T-cell (primary cell): Measurements from ENCODE around the gene NAP1L4. TPM values are rescaled to one million over a fixed set of nuclear protein-coding genes. Genes with fewer than 3 reads are reported as not detected.

Experiments used
- ATAC-seq, 4 experiments: fragments of 200-7000 bp in 3 of 4; fragments of 150-1000 bp in 1 of 4; cut with Tn5 transposase; replicated peaks in 1 of 4; 1 replicate in 3 of 4; 2 replicates in 1 of 4; pipeline ENCODE4 v1.10.0; 2021; ENCODE audit warnings: moderate library complexity in 3 of 4, mild to moderate bottlenecking in 2 of 4, moderate number of reproducible peaks in 1 of 4
- CTCF ChIA-PET, 2 donors: fragments of 300-600 bp; sonication (Branson Sonifier 250); formaldehyde crosslinking; loops; one replicate each; lab custom pipeline; 2022; ENCODE audit warnings: antibody characterized with exemption in 2 of 2; lab: Charles Lee
- POLR2A ChIA-PET, 2 donors: fragments of 300-600 bp; sonication (Branson Sonifier 250); formaldehyde crosslinking; loops; one replicate each; lab custom pipeline; 2022; ENCODE audit warnings: antibody characterized with exemption in 2 of 2; lab: Charles Lee
- DNase-seq, 35 experiments: peaks; one replicate each; pipeline versions ENCODE4 v3.0.0 to v3.0.0-alpha.2; 2013 to 2023
- H3K27ac ChIP-seq: one replicate; pipeline ENCODE4 v1.5.1; 2013; ENCODE audit warnings: low read length
- H3K27me3 ChIP-seq, 2 experiments: replicated peaks in 1 of 2; 1 replicate in 1 of 2; 2 replicates in 1 of 2; pipeline versions ENCODE4 v1.6.1 to v1.7.0; 2013; ENCODE audit warnings: low read length in 1 of 2, mixed read lengths in 1 of 2; ENCODE audit not compliant: control insufficient read depth in 2 of 2, insufficient read depth in 2 of 2; ENCODE audit errors: extremely low read depth in 1 of 2
- H3K36me3 ChIP-seq, 2 donors: 1 replicate in 1 of 2; 2 replicates in 1 of 2; pipeline versions ENCODE4 v1.6.1 to v1.7.0; 2013; ENCODE audit warnings: low read length in 1 of 2; ENCODE audit not compliant: control insufficient read depth in 2 of 2, insufficient read depth in 1 of 2; ENCODE audit errors: extremely low read depth in 1 of 2
- H3K4me1 ChIP-seq, 2 experiments: 1 replicate in 1 of 2; 2 replicates in 1 of 2; pipeline versions ENCODE4 v1.6.1 to v1.7.0; 2013; ENCODE audit warnings: low read length in 2 of 2, mixed read lengths in 1 of 2; ENCODE audit not compliant: insufficient read depth in 2 of 2, control insufficient read depth in 1 of 2; ENCODE audit errors: extremely low read depth in 1 of 2
- H3K4me3 ChIP-seq, 2 donors: 1 replicate in 1 of 2; 2 replicates in 1 of 2; pipeline versions ENCODE4 v1.5.1 to v1.7.0; 2013; ENCODE audit warnings: mild to moderate bottlenecking in 2 of 2, low read length in 1 of 2, moderate library complexity in 1 of 2; ENCODE audit not compliant: control insufficient read depth in 1 of 2; ENCODE audit errors: extremely low read depth in 1 of 2
- H3K9me3 ChIP-seq: 2 replicates; pipeline ENCODE4 v1.7.0; 2013
- H3K27ac Mint-ChIP-seq, 2 donors: one replicate each; pipeline ENCODE4 v1.8.0; 2020 to 2021; ENCODE audit warnings: mild to moderate bottlenecking in 2 of 2, mixed read lengths in 2 of 2
- H3K27me3 Mint-ChIP-seq, 2 donors: one replicate each; pipeline ENCODE4 v1.8.0; 2021 to 2022; ENCODE audit warnings: mixed read lengths in 2 of 2
- H3K36me3 Mint-ChIP-seq: one replicate; pipeline ENCODE4 v1.8.0; 2021; ENCODE audit warnings: mixed read lengths
- H3K4me1 Mint-ChIP-seq, 3 donors: one replicate each; pipeline ENCODE4 v1.8.0; 2020 to 2022; ENCODE audit warnings: mixed read lengths in 3 of 3, mild to moderate bottlenecking in 1 of 3
- H3K4me3 Mint-ChIP-seq, 3 donors: one replicate each; pipeline ENCODE4 v1.8.0; 2020 to 2022; ENCODE audit warnings: mild to moderate bottlenecking in 3 of 3, mixed read lengths in 3 of 3, moderate library complexity in 3 of 3
- H3K9me3 Mint-ChIP-seq, 3 donors: one replicate each; pipeline ENCODE4 v1.8.0; 2020 to 2022; ENCODE audit warnings: mixed read lengths in 3 of 3
- WGBS: methylation state at CpG from one replicate; pipeline ENCODE4 v1.1.5; 2013; ENCODE audit warnings: missing lambda C conversion rate; ENCODE audit not compliant: insufficient coverage; 5-methylcytosine and 5-hydroxymethylcytosine counted together
- total RNA-seq, 35 experiments: library from RNA in 6 of 35; stranded (reverse) in 6 of 35; fragments of 120-200 nt in 1 of 35; gene quantifications; one replicate each; pipeline versions ENCODE4 v1.2.1 to v1.2.4 and lab custom pipeline; 2013 to 2026

NAP1L4 gene
- total RNA-seq, 5 donors from 2014 or later (not counting 1 experiment from before 2014, with no cell fraction given) = 253 to 388 (median 299) TPM

- Mint-ChIP-seq H3K27me3 (peaks cover 0 to 4% of the 10 kb centered on the region in 2 donors), H3K4me1 (peaks cover 2% of the 10 kb centered on the region in 3 donors), H3K27ac (no peak overlapping the region), H3K9me3 (no peaks in the 10 kb centered on the region), H3K36me3 (no peaks in the 10 kb centered on the region), H3K4me3 (no peak overlapping the region)
- peaks cover 0 to under 1% of the 10 kb centered on the region in 2 experiments for H3K4me1 ChIP-seq
- POLR2A ChIA-PET = no interaction called here
- peaks cover 0 to 12% of the 10 kb centered on the region in 2 experiments for H3K27me3 ChIP-seq
- no peaks in the 10 kb centered on the region for H3K9me3 ChIP-seq
- ATAC-seq (no peak), DNase-seq (no peak)
- CTCF ChIA-PET = no interaction called here
- WGBS = no CpG with 5 or more reads among the region's 3 CpGs
- no peak overlapping the region for H3K27ac ChIP-seq
- no peak overlapping the region for H3K4me3 ChIP-seq
- H3K36me3 ChIP-seq = no peaks in the 10 kb centered on the region
Measured at GRCh38 chr11:2922655-2923054, 69.5 kb downstream of the NAP1L4 start.

- H3K36me3 ChIP-seq = no peaks in the 10 kb centered on the region
- no peak for DNase-seq
- Mint-ChIP-seq H3K4me3 (no peak overlapping the region), H3K9me3 (no peaks in the 10 kb centered on the region), H3K4me1 (no peaks in the 10 kb centered on the region), H3K27me3 (no peaks in the 10 kb centered on the region), H3K27ac (no peak overlapping the region), H3K36me3 (no peaks in the 10 kb centered on the region)
- no peaks in the 10 kb centered on the region for H3K4me1 ChIP-seq
- H3K27ac ChIP-seq = no peak overlapping the region
- POLR2A ChIA-PET = no interaction called here
- ATAC-seq = no peak
- CTCF ChIA-PET = no interaction called here
- H3K9me3 ChIP-seq = no peaks in the 10 kb centered on the region
- 87% methylated on average over 16 of the region's 29 CpGs for WGBS
- H3K4me3 ChIP-seq = no peak overlapping the region
- peaks cover 0 to 4% of the 10 kb centered on the region in 2 experiments for H3K27me3 ChIP-seq
Measured at GRCh38 chr11:2921742-2922493, 70.2 kb downstream of the NAP1L4 start.

GRCh38 chr11:2921261-2921660, 70.9 kb downstream of the NAP1L4 start:
- H3K9me3 ChIP-seq = no peaks in the 10 kb centered on the region
- 91% methylated on average over 5 of the region's 16 CpGs for WGBS
- no peaks in the 10 kb centered on the region for H3K36me3 ChIP-seq
- H3K27me3 Mint-ChIP-seq = no peaks in the 10 kb centered on the region
- H3K27me3 ChIP-seq = no peaks in the 10 kb centered on the region
- POLR2A ChIA-PET = no interaction called here
- no peaks in the 10 kb centered on the region for H3K36me3 Mint-ChIP-seq
- no peak overlapping the region for H3K4me3 Mint-ChIP-seq
- no peaks in the 10 kb centered on the region for H3K4me1 ChIP-seq
- H3K27ac Mint-ChIP-seq = no peak overlapping the region
- no peak overlapping the region for H3K27ac ChIP-seq
- CTCF ChIA-PET = no interaction called here
- ATAC-seq (no peak), DNase-seq (no peak)
- H3K4me3 ChIP-seq = no peak overlapping the region
- H3K9me3 Mint-ChIP-seq = no peaks in the 10 kb centered on the region
- no peaks in the 10 kb centered on the region for H3K4me1 Mint-ChIP-seq

- Mint-ChIP-seq H3K27me3 (no peaks in the 10 kb centered on the region), H3K4me3 (no peak overlapping the region), H3K9me3 (no peaks in the 10 kb centered on the region), H3K36me3 (no peaks in the 10 kb centered on the region), H3K4me1 (peaks cover 0 to under 1% (median 0%) of the 10 kb centered on the region in 3 donors), H3K27ac (no peak overlapping the region)
- WGBS = 87% methylated on average over 10 of the region's 12 CpGs
- POLR2A ChIA-PET = no interaction called here
- DNase-seq (no peak), ATAC-seq (no peak)
- Histone ChIP-seq H3K36me3 (no peaks in the 10 kb centered on the region), H3K9me3 (no peaks in the 10 kb centered on the region), H3K4me1 (no peaks in the 10 kb centered on the region), H3K4me3 (no peak overlapping the region), H3K27ac (no peak overlapping the region), H3K27me3 (no peaks in the 10 kb centered on the region)
- CTCF ChIA-PET = no interaction called here
Measured at GRCh38 chr11:2920343-2920742, 71.8 kb downstream of the NAP1L4 start.

GRCh38 chr11:2919837-2920236, 72.3 kb downstream of the NAP1L4 start:
- ATAC-seq (no peak), DNase-seq (no peak)
- no peaks in the 10 kb centered on the region for H3K4me1 ChIP-seq
- no peaks in the 10 kb centered on the region for H3K27me3 Mint-ChIP-seq
- no peaks in the 10 kb centered on the region for H3K9me3 ChIP-seq
- peaks cover 0 to 2% (median 1%) of the 10 kb centered on the region in 3 donors for H3K4me1 Mint-ChIP-seq
- H3K27ac ChIP-seq = no peak overlapping the region
- no peaks in the 10 kb centered on the region for H3K27me3 ChIP-seq
- WGBS = 81% methylated on average over 6 of the region's 13 CpGs
- ChIA-PET CTCF (no interaction called here), POLR2A (no interaction called here)
- no peaks in the 10 kb centered on the region for H3K9me3 Mint-ChIP-seq
- H3K4me3 Mint-ChIP-seq = no peak overlapping the region
- no peaks in the 10 kb centered on the region for H3K36me3 Mint-ChIP-seq
- H3K4me3 ChIP-seq = no peak overlapping the region
- H3K36me3 ChIP-seq = no peaks in the 10 kb centered on the region
- H3K27ac Mint-ChIP-seq = no peak overlapping the region

GRCh38 chr11:2919188-2919587, 72.9 kb downstream of the NAP1L4 start:
- H3K36me3 Mint-ChIP-seq = no peaks in the 10 kb centered on the region
- H3K9me3 ChIP-seq = no peaks in the 10 kb centered on the region
- H3K36me3 ChIP-seq = no peaks in the 10 kb centered on the region
- H3K4me3 Mint-ChIP-seq = no peak overlapping the region
- POLR2A ChIA-PET = interaction anchor here in 1 of 2 donors (0.6 kb wide), 1 partner anchor 15 kb away, joined by 3 read pairs; no protein-coding TSS in a partner anchor
- CTCF ChIA-PET = no interaction called here
- H3K9me3 Mint-ChIP-seq = no peaks in the 10 kb centered on the region
- ATAC-seq (no peak), DNase-seq (no peak)
- no peak overlapping the region for H3K27ac Mint-ChIP-seq
- H3K4me1 ChIP-seq = peaks cover 0 to 3% of the 10 kb centered on the region in 2 experiments
- WGBS = 91% methylated on average over 8 of the region's 9 CpGs
- no peak overlapping the region for H3K4me3 ChIP-seq
- H3K4me1 Mint-ChIP-seq = peaks cover under 1 to 2% (median 1%) of the 10 kb centered on the region in 3 donors
- no peaks in the 10 kb centered on the region for H3K27me3 Mint-ChIP-seq
- no peak overlapping the region for H3K27ac ChIP-seq
- H3K27me3 ChIP-seq = no peaks in the 10 kb centered on the region
